ENCODE measurements around the gene BBS12. TPM values are rescaled to one million over a fixed set of nuclear protein-coding genes. Genes with fewer than 3 reads are reported as not detected.

The BBS12 gene
- total RNA-seq, 1 donor from 2014 or later = 2.2 TPM

GRCh38 chr4:122771724-122772123 is 39.2 kb downstream of the BBS12 start:
- no peaks in the 10 kb centered on the region for H3K36me3 ChIP-seq

GRCh38 chr4:122772311-122772710 is 39.8 kb downstream of the BBS12 start:
- TF ChIP-seq POLR2AphosphoS5 (IDR thresholded peaks at IDR 0.05; ENCODE audit: insufficient read depth in 1 of 2, low read depth in 1 of 2) = no peak
- TF ChIP-seq POLR2A (IDR thresholded peaks at IDR 0.05) = no peak
- intact Hi-C loops (cut with DNase I) = no loop called here

More at GRCh38 chr4:122771724-122772123, 39.2 kb downstream of the BBS12 start:
- H3K27me3 ChIP-seq = no peaks in the 10 kb centered on the region
- H3K4me3 ChIP-seq = no peak overlapping the region
- H3K4me1 ChIP-seq = no peaks in the 10 kb centered on the region
- no peak for TF ChIP-seq CTCF (IDR thresholded peaks at IDR 0.05)
- no peak for TF ChIP-seq POLR2AphosphoS5 (IDR thresholded peaks at IDR 0.05; ENCODE audit: insufficient read depth in 1 of 2, low read depth in 1 of 2)
- TF ChIP-seq POLR2A (IDR thresholded peaks at IDR 0.05) = no peak
- no peak overlapping the region for H3K27ac ChIP-seq
- intact Hi-C loops (cut with DNase I) = no loop called here
- no peak for DNase-seq (ENCODE audit: extremely low spot score in 2 of 2)
- no peaks in the 10 kb centered on the region for H3K9me3 ChIP-seq

GRCh38 chr4:122772986-122773385 is 40.5 kb downstream of the BBS12 start:
- intact Hi-C loops (cut with DNase I) = no loop called here
- H3K36me3 ChIP-seq = no peaks in the 10 kb centered on the region
- no peak for DNase-seq (ENCODE audit: extremely low spot score in 2 of 2)
- no peak overlapping the region for H3K27ac ChIP-seq
- no peaks in the 10 kb centered on the region for H3K9me3 ChIP-seq
- TF ChIP-seq POLR2AphosphoS5 (IDR thresholded peaks at IDR 0.05; ENCODE audit: insufficient read depth in 1 of 2, low read depth in 1 of 2) (no peak), POLR2A (IDR thresholded peaks at IDR 0.05) (no peak), CTCF (IDR thresholded peaks at IDR 0.05) (no peak)
- no peaks in the 10 kb centered on the region for H3K27me3 ChIP-seq
- no peak overlapping the region for H3K4me3 ChIP-seq
- no peaks in the 10 kb centered on the region for H3K4me1 ChIP-seq

More at GRCh38 chr4:122772311-122772710, 39.8 kb downstream of the BBS12 start:
- Histone ChIP-seq H3K27ac (no peak overlapping the region), H3K4me1 (no peaks in the 10 kb centered on the region), H3K36me3 (no peaks in the 10 kb centered on the region), H3K9me3 (no peaks in the 10 kb centered on the region), H3K27me3 (no peaks in the 10 kb centered on the region), H3K4me3 (no peak overlapping the region)
- DNase-seq (ENCODE audit: extremely low spot score in 2 of 2) = no peak

- Histone ChIP-seq H3K9me3 (no peaks in the 10 kb centered on the region), H3K27me3 (no peaks in the 10 kb centered on the region), H3K4me3 (no peak overlapping the region), H3K27ac (no peak overlapping the region), H3K36me3 (no peaks in the 10 kb centered on the region), H3K4me1 (no peaks in the 10 kb centered on the region)
- intact Hi-C loops (cut with DNase I) = no loop called here
- DNase-seq (ENCODE audit: extremely low spot score in 2 of 2) = no peak
- TF ChIP-seq POLR2AphosphoS5 (IDR thresholded peaks at IDR 0.05; ENCODE audit: insufficient read depth in 1 of 2, low read depth in 1 of 2) (no peak), POLR2A (IDR thresholded peaks at IDR 0.05) (no peak), CTCF (IDR thresholded peaks at IDR 0.05) (no peak)
Observed at GRCh38 chr4:122775039-122775438, 42.5 kb downstream of the BBS12 start.

- Histone ChIP-seq H3K27me3 (no peaks in the 10 kb centered on the region), H3K4me1 (no peaks in the 10 kb centered on the region), H3K27ac (no peak overlapping the region), H3K4me3 (no peak overlapping the region), H3K9me3 (no peaks in the 10 kb centered on the region), H3K36me3 (no peaks in the 10 kb centered on the region)
- TF ChIP-seq POLR2AphosphoS5 (IDR thresholded peaks at IDR 0.05; ENCODE audit: insufficient read depth in 1 of 2, low read depth in 1 of 2) (no peak), POLR2A (IDR thresholded peaks at IDR 0.05) (no peak), CTCF (IDR thresholded peaks at IDR 0.05) (no peak)
- no peak for DNase-seq (ENCODE audit: extremely low spot score in 2 of 2)
- intact Hi-C loops (cut with DNase I) = no loop called here
Observed at GRCh38 chr4:122775987-122776836, 43.7 kb downstream of the BBS12 start.

All from vagina (tissue), 2 donors.